Astrocyte (in vitro differentiated cells and primary cell): Measurements from ENCODE around the gene NUP62. TPM values are rescaled to one million over a fixed set of nuclear protein-coding genes. Genes with fewer than 3 reads are reported as not detected.
A peak's percentile ranks its signal among the peaks of the same experiment; 100 is the strongest.

Experiments
- DNase-seq: peaks from one replicate; pipeline ENCODE4 v3.0.0-alpha.2; 2010; ENCODE audit warnings: low read depth
- FAIRE-seq: peaks from 2 replicates; lab custom pipeline; 2011; peaks lifted over from hg19 to GRCh38; lab: Jason Lieb, UNC
- H2AFZ ChIP-seq: 2 replicates; pipeline ENCODE4 v1.6.0; 2012; ENCODE audit warnings: low read depth, low read length, inconsistent platforms
- H3K27ac ChIP-seq: 2 replicates; pipeline ENCODE4 v1.5.1; 2011; ENCODE audit warnings: low read depth, low read length, inconsistent platforms
- H3K27me3 ChIP-seq: 2 replicates; pipeline ENCODE4 v1.6.0; 2011; ENCODE audit warnings: low read length, inconsistent platforms; ENCODE audit not compliant: insufficient read depth
- H3K36me3 ChIP-seq: 2 replicates; pipeline ENCODE4 v1.5.1; 2011; ENCODE audit warnings: low read length, inconsistent platforms; ENCODE audit not compliant: insufficient read depth
- H3K4me1 ChIP-seq: 2 replicates; pipeline ENCODE4 v1.5.1; 2011; ENCODE audit warnings: low read length, inconsistent platforms; ENCODE audit not compliant: insufficient read depth
- H3K4me2 ChIP-seq: 2 replicates; pipeline ENCODE4 v1.6.0; 2012; ENCODE audit warnings: low read length, inconsistent platforms
- H3K4me3 ChIP-seq: 2 replicates; pipeline ENCODE4 v1.5.1; 2011; ENCODE audit warnings: low read depth, mild to moderate bottlenecking, low read length, inconsistent platforms; ENCODE audit not compliant: insufficient read depth
- H3K79me2 ChIP-seq: 2 replicates; pipeline ENCODE4 v1.6.0; 2012; ENCODE audit warnings: mild to moderate bottlenecking, low read length, inconsistent platforms; ENCODE audit not compliant: insufficient read depth
- H3K9ac ChIP-seq: 2 replicates; pipeline ENCODE4 v1.6.0; 2012; ENCODE audit warnings: mild to moderate bottlenecking, low read length, inconsistent platforms
- H3K9me3 ChIP-seq: 2 replicates; pipeline ENCODE4 v1.5.1; 2012; ENCODE audit warnings: low read depth, mild to moderate bottlenecking, low read length, inconsistent platforms; ENCODE audit not compliant: insufficient read depth
- H4K20me1 ChIP-seq: 2 replicates; pipeline ENCODE4 v1.6.0; 2012; ENCODE audit warnings: low read length, inconsistent platforms; ENCODE audit not compliant: insufficient read depth
- H3K27ac Mint-ChIP-seq: one replicate; pipeline ENCODE4 v1.8.0; 2021; ENCODE audit warnings: mild to moderate bottlenecking, mixed read lengths; ENCODE audit not compliant: unreplicated experiment
- H3K27me3 Mint-ChIP-seq: one replicate; pipeline ENCODE4 v1.8.0; 2021; ENCODE audit warnings: low read depth, mixed read lengths; ENCODE audit not compliant: unreplicated experiment
- H3K36me3 Mint-ChIP-seq: one replicate; pipeline ENCODE4 v1.8.0; 2021; ENCODE audit warnings: low read depth, mixed read lengths; ENCODE audit not compliant: unreplicated experiment
- H3K4me1 Mint-ChIP-seq: one replicate; pipeline ENCODE4 v1.8.0; 2021; ENCODE audit warnings: low read depth, mixed read lengths; ENCODE audit not compliant: unreplicated experiment
- H3K4me3 Mint-ChIP-seq: one replicate; pipeline ENCODE4 v1.8.0; 2021; ENCODE audit warnings: mild to moderate bottlenecking, moderate library complexity, mixed read lengths; ENCODE audit not compliant: unreplicated experiment
- H3K9me3 Mint-ChIP-seq: one replicate; pipeline ENCODE4 v1.8.0; 2021; ENCODE audit warnings: mild to moderate bottlenecking, mixed read lengths; ENCODE audit not compliant: unreplicated experiment
- CTCF ChIP-seq: IDR thresholded peaks from 2 replicates; pipeline ENCODE4 v1.5.1; 2011; ENCODE audit warnings: low read depth, mild to moderate bottlenecking, inconsistent platforms, low read length, moderate library complexity; ENCODE audit not compliant: insufficient read depth
- EZH2 ChIP-seq: IDR thresholded peaks from 2 replicates; pipeline ENCODE4 v1.6.1; 2012; ENCODE audit warnings: mild to moderate bottlenecking, low read length, inconsistent platforms; ENCODE audit not compliant: insufficient read depth
- total RNA-seq: library from RNA; stranded (reverse); gene quantifications from 2 replicates; pipeline ENCODE4 v1.2.1, GENCODE V29; 2021

Gene NUP62
- total RNA-seq, 1 donor from 2014 or later: 49.5 TPM

GRCh38 chr19:49924004-49924880 is 5.1 kb downstream of the NUP62 start:
- Mint-ChIP-seq H3K9me3 (no peaks in the 10 kb centered on the region), H3K36me3 (peaks cover 4% of the 10 kb centered on the region), H3K4me1 (peaks cover 19% of the 10 kb centered on the region), H3K27ac (peak overlapping the region; percentile 62), H3K4me3 (no peak overlapping the region), H3K27me3 (no peaks in the 10 kb centered on the region)
- Histone ChIP-seq H3K4me2 (no peak overlapping the region), H3K27ac (no peak overlapping the region), H4K20me1 (peaks cover 80% of the 10 kb centered on the region), H3K9me3 (no peaks in the 10 kb centered on the region), H3K4me3 (no peak overlapping the region), H2AFZ (no peak overlapping the region), H3K4me1 (peaks cover 19% of the 10 kb centered on the region), H3K36me3 (peaks cover 6% of the 10 kb centered on the region), H3K79me2 (peaks cover 98% of the 10 kb centered on the region), H3K27me3 (no peaks in the 10 kb centered on the region), H3K9ac (no peak overlapping the region)
- FAIRE-seq (no peak), DNase-seq (no peak)
- TF ChIP-seq EZH2 (no peak), CTCF (no peak)

- H3K27ac ChIP-seq: no peak overlapping the region
- H3K9ac ChIP-seq: peak overlapping the region; percentile 7
- H3K4me1 ChIP-seq: peaks cover 19% of the 10 kb centered on the region
- DNase-seq: no peak
- no peaks in the 10 kb centered on the region for H3K27me3 Mint-ChIP-seq
- TF ChIP-seq CTCF (no peak), EZH2 (no peak)
- no peaks in the 10 kb centered on the region for H3K9me3 ChIP-seq
- peaks cover 87% of the 10 kb centered on the region for H4K20me1 ChIP-seq
- no peak overlapping the region for H2AFZ ChIP-seq
- H3K4me1 Mint-ChIP-seq: peaks cover 19% of the 10 kb centered on the region
- FAIRE-seq: no peak
- peaks cover 6% of the 10 kb centered on the region for H3K36me3 ChIP-seq
- H3K27me3 ChIP-seq: no peaks in the 10 kb centered on the region
- H3K9me3 Mint-ChIP-seq: no peaks in the 10 kb centered on the region
- no peak overlapping the region for H3K27ac Mint-ChIP-seq
- H3K4me3 ChIP-seq: no peak overlapping the region
- H3K79me2 ChIP-seq: peaks cover 96% of the 10 kb centered on the region
- peaks cover 4% of the 10 kb centered on the region for H3K36me3 Mint-ChIP-seq
- no peak overlapping the region for H3K4me2 ChIP-seq
- H3K4me3 Mint-ChIP-seq: no peak overlapping the region
Observed at GRCh38 chr19:49923055-49924003, 6.0 kb downstream of the NUP62 start.
